Neural crest cell (in vitro differentiated cells): ENCODE data around the gene ADAMTS2. TPM values are rescaled to one million over a fixed set of nuclear protein-coding genes. Genes with fewer than 3 reads are reported as not detected.

Experiments used
- DNase-seq: peaks from one replicate; pipeline ENCODE4 v3.0.0; 2021; ENCODE audit warnings: low read depth, mixed read lengths, low spot score
- H3K27ac Mint-ChIP-seq: one replicate; pipeline ENCODE4 v1.8.0; 2021; ENCODE audit warnings: mild to moderate bottlenecking, mixed read lengths; ENCODE audit not compliant: unreplicated experiment
- H3K27me3 Mint-ChIP-seq: 2 replicates; pipeline ENCODE4 v1.8.0; 2021; ENCODE audit warnings: low read depth, mild to moderate bottlenecking, mixed read lengths
- H3K36me3 Mint-ChIP-seq: 2 replicates; pipeline ENCODE4 v1.8.0; 2021; ENCODE audit warnings: low read depth, mild to moderate bottlenecking, mixed read lengths
- H3K4me1 Mint-ChIP-seq: 2 replicates; pipeline ENCODE4 v1.8.0; 2021; ENCODE audit warnings: mixed read lengths
- H3K4me3 Mint-ChIP-seq: one replicate; pipeline ENCODE4 v1.8.0; 2021; ENCODE audit warnings: mild to moderate bottlenecking, mixed read lengths
- H3K9me3 Mint-ChIP-seq: 2 replicates; pipeline ENCODE4 v1.8.0; 2021; ENCODE audit warnings: mixed read lengths
- CTCF ChIP-seq: fragments of 200-600 bp; sonication (generic); conservative IDR thresholded peaks from 2 replicates; pipeline ENCODE4 v1.5.0; 2021; ENCODE audit warnings: antibody characterized with exemption, mild to moderate bottlenecking
- total RNA-seq: library from RNA; stranded (reverse); gene quantifications from 2 replicates; pipeline ENCODE4 v1.2.1, GENCODE V29; 2021

Gene ADAMTS2
- total RNA-seq, 1 donor from 2014 or later = 1.5 TPM

- no peak for TF ChIP-seq CTCF
- Mint-ChIP-seq H3K4me1 (peaks cover 4% of the 10 kb centered on the region), H3K9me3 (peaks cover 3% of the 10 kb centered on the region), H3K27me3 (no peaks in the 10 kb centered on the region), H3K36me3 (peaks cover 3% of the 10 kb centered on the region), H3K27ac (peak overlapping the region; percentile 81), H3K4me3 (no peak overlapping the region)
- no peak for DNase-seq
These were observed 110.6 kb downstream of the ADAMTS2 start for GRCh38 chr5:179234563-179235135.

- H3K27ac Mint-ChIP-seq = no peak overlapping the region
- H3K36me3 Mint-ChIP-seq = peaks cover 2% of the 10 kb centered on the region
- no peaks in the 10 kb centered on the region for H3K27me3 Mint-ChIP-seq
- TF ChIP-seq CTCF = no peak
- no peak for DNase-seq
- H3K4me3 Mint-ChIP-seq = no peak overlapping the region
- H3K4me1 Mint-ChIP-seq = peaks cover 6% of the 10 kb centered on the region
- no peaks in the 10 kb centered on the region for H3K9me3 Mint-ChIP-seq
These were observed 111.2 kb downstream of the ADAMTS2 start for GRCh38 chr5:179233909-179234562.

- Mint-ChIP-seq H3K36me3 (no peaks in the 10 kb centered on the region), H3K27me3 (no peaks in the 10 kb centered on the region), H3K27ac (no peak overlapping the region), H3K4me1 (peaks cover 6% of the 10 kb centered on the region), H3K4me3 (no peak overlapping the region), H3K9me3 (no peaks in the 10 kb centered on the region)
- no peak for TF ChIP-seq CTCF
- DNase-seq = no peak
These were observed 113.0 kb downstream of the ADAMTS2 start for GRCh38 chr5:179232091-179232735.

- no peaks in the 10 kb centered on the region for H3K9me3 Mint-ChIP-seq
- H3K27ac Mint-ChIP-seq = no peak overlapping the region
- H3K4me3 Mint-ChIP-seq = no peak overlapping the region
- H3K4me1 Mint-ChIP-seq = peaks cover 6% of the 10 kb centered on the region
- no peaks in the 10 kb centered on the region for H3K27me3 Mint-ChIP-seq
- no peaks in the 10 kb centered on the region for H3K36me3 Mint-ChIP-seq
- TF ChIP-seq CTCF = no peak
- DNase-seq = no peak
These were observed 114.0 kb downstream of the ADAMTS2 start for GRCh38 chr5:179231309-179231708.

- no peak overlapping the region for H3K4me3 Mint-ChIP-seq
- no peak for DNase-seq
- no peak for TF ChIP-seq CTCF
- H3K9me3 Mint-ChIP-seq = peaks cover 2% of the 10 kb centered on the region
- H3K27me3 Mint-ChIP-seq = no peaks in the 10 kb centered on the region
- no peak overlapping the region for H3K27ac Mint-ChIP-seq
- no peaks in the 10 kb centered on the region for H3K36me3 Mint-ChIP-seq
- peaks cover 6% of the 10 kb centered on the region for H3K4me1 Mint-ChIP-seq
These were observed 115.2 kb downstream of the ADAMTS2 start for GRCh38 chr5:179230061-179230461.
